Upper lobe of left lung (tissue), 4 donors: Measurements from ENCODE around the gene SIRPB2.

Experiments used
- CTCF ChIP-seq, 6 experiments: fragments of 450-650 bp in 4 of 6; fragments of 200-600 bp in 2 of 6; sonication (generic) in 2 of 6; IDR thresholded peaks; one replicate each; pipeline ENCODE4 v1.5.1; 2016 to 2019; ENCODE audit warnings: antibody characterized with exemption in 6 of 6
- EP300 ChIP-seq, 4 donors: sonication (generic); formaldehyde crosslinking; IDR thresholded peaks; one replicate each; pipeline ENCODE4 v1.5.1; 2017; ENCODE audit warnings: antibody characterized with exemption in 4 of 4, control low read depth in 2 of 4
- POLR2A ChIP-seq, 4 donors: fragments of 450-650 bp; IDR thresholded peaks; one replicate each; pipeline ENCODE4 v1.5.1; 2016 to 2017; ENCODE audit warnings: antibody characterized with exemption in 4 of 4, mild to moderate bottlenecking in 2 of 4
- POLR2AphosphoS5 ChIP-seq, 2 donors: sonication (generic); formaldehyde crosslinking; IDR thresholded peaks; one replicate each; pipeline ENCODE4 v1.5.1; 2017; ENCODE audit warnings: antibody characterized with exemption in 2 of 2

GRCh38 chr20:1536893-1537730 is 45.9 kb upstream of the SIRPB2 start:
- TF ChIP-seq POLR2A (IDR thresholded peaks at IDR 0.05): no peak
- TF ChIP-seq CTCF (IDR thresholded peaks at IDR 0.05): no peak
- no peak for TF ChIP-seq EP300 (IDR thresholded peaks at IDR 0.05)
- TF ChIP-seq POLR2AphosphoS5 (IDR thresholded peaks at IDR 0.05): no peak
